ENCODE data around the gene SPIRE2.
A peak's percentile ranks its signal among the peaks of the same experiment; 100 is the strongest.

Gene SPIRE2

GRCh38 chr16:89842471-89843408 is 14.5 kb downstream of the SPIRE2 start:
- DNase-seq = no peak

- no peak for DNase-seq
Observed at GRCh38 chr16:89843409-89844350, 15.4 kb downstream of the SPIRE2 start.

GRCh38 chr16:89844739-89845339 is 16.6 kb downstream of the SPIRE2 start:
- DNase-seq = no peak

GRCh38 chr16:89845417-89845816 is 17.1 kb downstream of the SPIRE2 start:
- no peak for DNase-seq

- no peak for DNase-seq
Observed at GRCh38 chr16:89847051-89847939, 19.0 kb downstream of the SPIRE2 start.

- DNase-seq = no peak
Observed at GRCh38 chr16:89847940-89848297, 19.6 kb downstream of the SPIRE2 start.

GRCh38 chr16:89848974-89849373 is 20.7 kb downstream of the SPIRE2 start:
- no peak for DNase-seq

- no peak for DNase-seq
Observed at GRCh38 chr16:89853306-89853993, 25.2 kb downstream of the SPIRE2 start.

GRCh38 chr16:89855301-89855945 is 27.1 kb downstream of the SPIRE2 start:
- DNase-seq = no peak

GRCh38 chr16:89855986-89856385 is 27.7 kb downstream of the SPIRE2 start:
- DNase-seq = no peak

- no peak for DNase-seq
Observed at GRCh38 chr16:89858973-89859614, 30.8 kb downstream of the SPIRE2 start.

- no peak for DNase-seq
Observed at GRCh38 chr16:89859615-89860007, 31.3 kb downstream of the SPIRE2 start.

GRCh38 chr16:89860747-89861304 is 32.6 kb downstream of the SPIRE2 start:
- peak; percentile 79 for DNase-seq

- DNase-seq = no peak
Observed at GRCh38 chr16:89861648-89862047, 33.4 kb downstream of the SPIRE2 start.

GRCh38 chr16:89862732-89863131 is 34.5 kb downstream of the SPIRE2 start:
- no peak for DNase-seq

GRCh38 chr16:89863741-89864526 is 35.7 kb downstream of the SPIRE2 start:
- DNase-seq = no peak

GRCh38 chr16:89864527-89864820 is 36.2 kb downstream of the SPIRE2 start:
- no peak for DNase-seq

GRCh38 chr16:89867918-89868317 is 39.6 kb downstream of the SPIRE2 start:
- DNase-seq = no peak

GRCh38 chr16:89869911-89870310 is 41.6 kb downstream of the SPIRE2 start:
- DNase-seq = no peak

GRCh38 chr16:89870440-89870839 is 42.2 kb downstream of the SPIRE2 start:
- no peak for DNase-seq

All from activated CD8-positive, alpha-beta memory T cell treated with anti-CD3 and anti-CD28 coated beads, Interleukin-2, amount 50 U/mL, for 4 hours (primary cell).